Stomach (tissue), 9 donors: Measurements from ENCODE around the gene TEX48. TPM values are rescaled to one million over a fixed set of nuclear protein-coding genes. Genes with fewer than 3 reads are reported as not detected.

Experiments used
- DNase-seq, 2 donors: peaks; one replicate each; pipeline versions ENCODE4 v3.0.0 to v3.0.0-alpha.2; 2013 to 2019
- H3K27ac ChIP-seq, 5 donors: fragments of 200-600 bp in 4 of 5; sonication (generic) in 4 of 5; one replicate each; pipeline ENCODE4 v1.5.1; 2013 to 2019; ENCODE audit warnings: mild to moderate bottlenecking in 1 of 5, moderate library complexity in 1 of 5
- H3K27me3 ChIP-seq, 3 donors: fragments of 200-600 bp; sonication (generic); one replicate each; pipeline ENCODE4 v1.5.1; 2017 to 2019; ENCODE audit warnings: mixed run types in 1 of 3
- H3K36me3 ChIP-seq, 4 donors: fragments of 200-600 bp; sonication (generic); 1 replicate in 3 of 4; 2 replicates in 1 of 4; pipeline ENCODE4 v1.5.1; 2016 to 2019
- H3K4me1 ChIP-seq, 4 donors: fragments of 200-600 bp; sonication (generic); one replicate each; pipeline ENCODE4 v1.5.1; 2016 to 2019
- H3K4me3 ChIP-seq, 4 donors: fragments of 200-600 bp; sonication (generic) in 3 of 4; one replicate each; pipeline ENCODE4 v1.5.1; 2016 to 2019; ENCODE audit warnings: mild to moderate bottlenecking in 1 of 4
- H3K9me3 ChIP-seq, 4 donors: fragments of 200-600 bp; sonication (generic); one replicate each; pipeline ENCODE4 v1.5.1; 2016 to 2019
- CTCF ChIP-seq, 7 experiments: fragments of 450-650 bp in 4 of 7; fragments of 200-600 bp in 3 of 7; sonication (generic) in 3 of 7; IDR thresholded peaks; one replicate each; pipeline ENCODE4 v1.5.1; 2016 to 2019; ENCODE audit warnings: antibody characterized with exemption in 7 of 7, control low read depth in 2 of 7, mild to moderate bottlenecking in 1 of 7
- EP300 ChIP-seq: sonication (generic); formaldehyde crosslinking; IDR thresholded peaks from one replicate; pipeline ENCODE4 v1.6.1; 2017; ENCODE audit warnings: antibody characterized with exemption
- POLR2A ChIP-seq, 4 donors: fragments of 450-650 bp; IDR thresholded peaks; one replicate each; pipeline ENCODE4 v1.6.1; 2016; ENCODE audit warnings: antibody characterized with exemption in 4 of 4, control low read depth in 2 of 4, mild to moderate bottlenecking in 1 of 4, moderate library complexity in 1 of 4
- POLR2AphosphoS5 ChIP-seq, 3 donors: sonication (generic); formaldehyde crosslinking; IDR thresholded peaks; one replicate each; pipeline ENCODE4 v1.6.1; 2016; ENCODE audit warnings: antibody characterized with exemption in 3 of 3
- WGBS, 5 donors: extraction: QIAGEN DNeasy Blood & Tissue Kit in 3 of 5; methylation state at CpG; one replicate each; pipeline versions ENCODE4 v1.1.5 to v1.1.7; 2013 to 2018; 5-methylcytosine and 5-hydroxymethylcytosine counted together
- intact Hi-C: fragments of 100-400 bp; cut with DNase I; formaldehyde crosslinking; loops from one replicate; pipeline ENCODE4 v1.15.1; 2023; ENCODE audit warnings: low total_unique reads
- polyA plus RNA-seq, 3 donors: library from polyadenylated mRNA; stranded (reverse); fragments of 200-250 nt; gene quantifications; one replicate each; pipeline ENCODE4 v1.2.3, GENCODE V29; 2013
- total RNA-seq, 5 donors: library from RNA; depleted of rRNA; stranded (reverse); fragments of >200 nt; gene quantifications; one replicate each; pipeline versions ENCODE4 v1.1.0 to v1.2.3, GENCODE V29; 2014 to 2016
- donor health status: healthy with polysubstance abuse.
- donor health status: Bipolar disorder and iron deficiency.
- donor health status: healthy.

The TEX48 gene
- total and polyA plus RNA-seq, 8 donors = not detected

- Histone ChIP-seq H3K27me3 (no peaks in the 10 kb centered on the region), H3K36me3 (no peaks in the 10 kb centered on the region), H3K4me1 (peaks cover 0 to 6% (median 0%) of the 10 kb centered on the region in 4 donors), H3K9me3 (no peaks in the 10 kb centered on the region), H3K4me3 (no peak overlapping the region), H3K27ac (no peak overlapping the region)
- no peak for TF ChIP-seq POLR2A (IDR thresholded peaks at IDR 0.05)
- no peak for TF ChIP-seq EP300
- TF ChIP-seq CTCF (IDR thresholded peaks at IDR 0.05) = no peak
- no peak for DNase-seq
- WGBS, 5 donors = 82 to 92% (median 92%) methylated on average over 3 of the region's 3 CpGs
- intact Hi-C loops = no loop called here
These were observed 854 bp upstream of the TEX48 start for GRCh38 chr9:114682846-114683245.

GRCh38 chr9:114680259-114681001 lies 1.6 kb downstream of the TEX48 start:
- no peak overlapping the region for H3K27ac ChIP-seq
- no peaks in the 10 kb centered on the region for H3K36me3 ChIP-seq
- 76 to 85% (median 81%) methylated on average over 8 of the region's 8 CpGs for WGBS, 5 donors
- no peak overlapping the region for H3K4me3 ChIP-seq
- TF ChIP-seq CTCF (IDR thresholded peaks at IDR 0.05) (no peak), EP300 (no peak), POLR2AphosphoS5 (IDR thresholded peaks at IDR 0.05) (no peak), POLR2A (IDR thresholded peaks at IDR 0.05) (no peak)
- no peaks in the 10 kb centered on the region for H3K27me3 ChIP-seq
- no peak for DNase-seq
- peaks cover 0 to 11% (median 0%) of the 10 kb centered on the region in 4 donors for H3K4me1 ChIP-seq
- intact Hi-C loops = no loop called here
- H3K9me3 ChIP-seq = no peaks in the 10 kb centered on the region

GRCh38 chr9:114678795-114679194 lies 3.2 kb downstream of the TEX48 start:
- Histone ChIP-seq H3K27ac (no peak overlapping the region), H3K4me3 (no peak overlapping the region), H3K9me3 (no peaks in the 10 kb centered on the region), H3K27me3 (no peaks in the 10 kb centered on the region), H3K36me3 (no peaks in the 10 kb centered on the region), H3K4me1 (peaks cover 0 to 11% (median 0%) of the 10 kb centered on the region in 4 donors)
- intact Hi-C loops = no loop called here
- TF ChIP-seq CTCF (IDR thresholded peaks at IDR 0.05) (no peak), POLR2A (IDR thresholded peaks at IDR 0.05) (no peak), EP300 (no peak), POLR2AphosphoS5 (IDR thresholded peaks at IDR 0.05) (no peak)
- no peak for DNase-seq

- no peak for TF ChIP-seq POLR2A (IDR thresholded peaks at IDR 0.05)
- TF ChIP-seq CTCF (IDR thresholded peaks at IDR 0.05) = no peak
- no peak for TF ChIP-seq POLR2AphosphoS5 (IDR thresholded peaks at IDR 0.05)
- TF ChIP-seq EP300 = no peak
- Histone ChIP-seq H3K4me1 (peaks cover 0 to 11% (median 0%) of the 10 kb centered on the region in 4 donors), H3K4me3 (no peak overlapping the region), H3K36me3 (no peaks in the 10 kb centered on the region), H3K27ac (no peak overlapping the region), H3K27me3 (no peaks in the 10 kb centered on the region), H3K9me3 (no peaks in the 10 kb centered on the region)
- WGBS, 5 donors = 78 to 90% (median 85%) methylated on average over 3 of the region's 3 CpGs
- intact Hi-C loops = no loop called here
- no peak for DNase-seq
These were observed 3.9 kb downstream of the TEX48 start for GRCh38 chr9:114678130-114678529.
